ENCODE measurements around the gene HCAR2. TPM values are rescaled to one million over a fixed set of nuclear protein-coding genes. Genes with fewer than 3 reads are reported as not detected.
"Not testable (repeated sequence)": the region's sequence is repeated elsewhere in the genome, so short reads cannot be mapped to it uniquely, and the experiment has no call there.

The HCAR2 gene
- total RNA-seq, 1 experiment from 2014 or later, result not detected

- not testable (repeated sequence) for H3K23ac ChIP-seq (ENCODE audit: insufficient read length, low read depth, low read length); H3K56ac ChIP-seq (ENCODE audit: insufficient read length, low read depth, low read length); H3K27me3 ChIP-seq (ENCODE audit: insufficient read depth, low read length); H3K27ac ChIP-seq (ENCODE audit: insufficient read length, low read depth, low read length); H3K4ac ChIP-seq (ENCODE audit: low read depth, low read length); H3K79me2 ChIP-seq (ENCODE audit: insufficient read depth, low read length); H3K36me3 Mint-ChIP-seq (ENCODE audit: insufficient read depth in 1 of 3, low read depth in 3 of 3); H2BK12ac ChIP-seq (ENCODE audit: insufficient read length, low read depth, low read length); H3K23me2 ChIP-seq (ENCODE audit: insufficient read length, low read depth, low read length, poor library complexity, severe bottlenecking); H4K91ac ChIP-seq (ENCODE audit: insufficient read length, low read depth, low read length); H2BK20ac ChIP-seq (ENCODE audit: low read depth, low read length, poor library complexity, severe bottlenecking); DNase-seq; H3K79me1 ChIP-seq (ENCODE audit: insufficient read depth, low read depth, low read length, poor library complexity, severe bottlenecking); H3K27me3 Mint-ChIP-seq (ENCODE audit: low read depth); H3K9ac ChIP-seq (ENCODE audit: extremely low read depth, insufficient read length, low read length); H3K9me3 Mint-ChIP-seq; H2BK5ac ChIP-seq (ENCODE audit: insufficient read length, low read length); H2BK120ac ChIP-seq (ENCODE audit: low read depth, low read length, poor library complexity, severe bottlenecking); H3K4me3 Mint-ChIP-seq; H2AK5ac ChIP-seq (ENCODE audit: insufficient read length, low read length); H3K4me1 ChIP-seq (ENCODE audit: insufficient read depth, low read length); H4K20me1 ChIP-seq (ENCODE audit: control insufficient read depth, insufficient read depth, insufficient read length); H3K9me3 ChIP-seq (ENCODE audit: control insufficient read depth, low read depth, low read length); H3K4me1 Mint-ChIP-seq; H2BK15ac ChIP-seq (ENCODE audit: low read depth, low read length); H3K14ac ChIP-seq (ENCODE audit: insufficient read depth, low read length); H4K8ac ChIP-seq (replicated peaks; ENCODE audit: insufficient read length, low read depth, low read length); H3K18ac ChIP-seq (ENCODE audit: insufficient read length, low read depth, low read length); H2AFZ ChIP-seq (ENCODE audit: low read length); H4K5ac ChIP-seq (ENCODE audit: insufficient read length, low read depth, low read length); H3T11ph ChIP-seq (ENCODE audit: low read length); H3K27ac Mint-ChIP-seq; H3K4me2 ChIP-seq (ENCODE audit: insufficient read depth, insufficient read length, low read length)
- no CpG with 5 or more reads among the region's 1 CpG for WGBS (ENCODE audit: extremely low coverage, insufficient read length, low lambda C conversion rate)
Observed at GRCh38 chr12:122711266-122711665, 8.1 kb upstream of the HCAR2 start.

- H4K8ac ChIP-seq (replicated peaks; ENCODE audit: insufficient read length, low read depth, low read length); H4K20me1 ChIP-seq (ENCODE audit: control insufficient read depth, insufficient read depth, insufficient read length); H2BK12ac ChIP-seq (ENCODE audit: insufficient read length, low read depth, low read length); H3K9me3 Mint-ChIP-seq; H2BK15ac ChIP-seq (ENCODE audit: low read depth, low read length); H3K4me1 ChIP-seq (ENCODE audit: insufficient read depth, low read length); H2AK5ac ChIP-seq (ENCODE audit: insufficient read length, low read length); H3K18ac ChIP-seq (ENCODE audit: insufficient read length, low read depth, low read length); H3K27ac ChIP-seq (ENCODE audit: insufficient read length, low read depth, low read length); H2AFZ ChIP-seq (ENCODE audit: low read length); H3K4me3 Mint-ChIP-seq; DNase-seq; H3K79me2 ChIP-seq (ENCODE audit: insufficient read depth, low read length); H3K36me3 Mint-ChIP-seq (ENCODE audit: insufficient read depth in 1 of 3, low read depth in 3 of 3); H4K5ac ChIP-seq (ENCODE audit: insufficient read length, low read depth, low read length); H2BK120ac ChIP-seq (ENCODE audit: low read depth, low read length, poor library complexity, severe bottlenecking); H3K4ac ChIP-seq (ENCODE audit: low read depth, low read length); H2BK20ac ChIP-seq (ENCODE audit: low read depth, low read length, poor library complexity, severe bottlenecking); H3K9ac ChIP-seq (ENCODE audit: extremely low read depth, insufficient read length, low read length); H3K23ac ChIP-seq (ENCODE audit: insufficient read length, low read depth, low read length); H3T11ph ChIP-seq (ENCODE audit: low read length); H3K56ac ChIP-seq (ENCODE audit: insufficient read length, low read depth, low read length); H2BK5ac ChIP-seq (ENCODE audit: insufficient read length, low read length); H3K9me3 ChIP-seq (ENCODE audit: control insufficient read depth, low read depth, low read length); H4K91ac ChIP-seq (ENCODE audit: insufficient read length, low read depth, low read length); H3K4me2 ChIP-seq (ENCODE audit: insufficient read depth, insufficient read length, low read length); H3K27ac Mint-ChIP-seq; H3K27me3 Mint-ChIP-seq (ENCODE audit: low read depth); H3K4me1 Mint-ChIP-seq; H3K27me3 ChIP-seq (ENCODE audit: insufficient read depth, low read length); H3K79me1 ChIP-seq (ENCODE audit: insufficient read depth, low read depth, low read length, poor library complexity, severe bottlenecking); H3K14ac ChIP-seq (ENCODE audit: insufficient read depth, low read length); H3K23me2 ChIP-seq (ENCODE audit: insufficient read length, low read depth, low read length, poor library complexity, severe bottlenecking): not testable (repeated sequence)
- no CpG with 5 or more reads among the region's 2 CpGs for WGBS (ENCODE audit: extremely low coverage, insufficient read length, low lambda C conversion rate)
Observed at GRCh38 chr12:122710341-122710740, 7.2 kb upstream of the HCAR2 start.
